NCI-H1436 treated with DMSO at 0.1 percent for 48 hours (cell line): ENCODE data around the gene TEC.
"Not testable (repeated sequence)": the region's sequence is repeated elsewhere in the genome, so short reads cannot be mapped to it uniquely, and the experiment has no call there.

ENCODE experiments used
- DNase-seq: peaks from one replicate; lab custom pipeline; 2025; lab: John Stamatoyannopoulos, UW

Gene TEC

GRCh38 chr4:48242511-48243195 is 27.0 kb downstream of the TEC start:
- DNase-seq, result no peak

GRCh38 chr4:48241731-48242130 is 27.9 kb downstream of the TEC start:
- no peak for DNase-seq

DNA sequence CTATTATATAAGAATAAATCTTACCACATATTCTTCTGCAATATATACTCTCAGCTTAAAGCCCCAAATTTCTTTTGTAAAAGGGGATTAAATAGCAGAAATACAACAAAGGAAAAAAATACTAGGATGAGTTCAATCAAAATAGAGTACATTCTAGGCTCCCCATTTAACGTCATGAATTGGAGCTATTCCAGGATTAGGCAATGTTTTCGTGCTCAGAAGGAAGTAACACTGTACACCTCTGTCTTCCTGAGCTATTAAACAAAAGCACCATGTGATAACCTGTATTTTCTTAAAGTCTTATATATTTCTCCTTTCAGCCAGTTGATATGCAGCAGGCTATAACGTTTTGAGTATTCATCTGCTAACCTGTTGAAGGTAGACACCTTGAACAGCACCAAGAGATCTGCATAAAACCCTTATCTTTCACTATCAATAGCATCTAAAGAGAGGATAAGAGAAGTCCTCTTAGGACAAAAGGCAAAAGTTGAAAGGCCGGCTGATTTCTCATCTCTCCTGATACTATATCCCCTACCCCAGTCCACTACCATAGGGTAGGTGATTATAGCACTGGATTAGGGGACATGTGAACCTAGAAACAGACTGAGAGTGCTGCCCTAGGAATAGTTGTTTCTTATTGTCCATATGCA is 31.5 kb downstream of the TEC start:
- DNase-seq, result no peak

DNA sequence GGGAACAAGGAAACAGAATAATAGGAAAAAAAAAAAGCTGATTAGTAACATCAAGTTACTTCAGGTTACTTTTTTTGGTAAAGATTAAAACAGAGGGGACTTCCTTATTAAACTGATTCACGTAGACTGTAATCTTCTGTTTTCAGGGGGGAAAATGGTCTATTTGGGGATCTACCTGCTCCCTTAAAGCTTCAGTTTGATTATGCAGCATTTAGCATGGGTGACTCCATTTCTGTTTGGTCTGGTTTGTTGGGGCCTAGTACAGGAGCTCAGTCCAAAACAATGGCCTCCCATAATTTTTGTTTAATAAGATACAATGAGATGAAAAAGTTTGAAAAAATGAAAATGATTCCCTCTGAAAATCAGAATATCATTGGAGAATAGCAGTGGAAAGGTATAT is 34.6 kb downstream of the TEC start:
- no peak for DNase-seq

DNA sequence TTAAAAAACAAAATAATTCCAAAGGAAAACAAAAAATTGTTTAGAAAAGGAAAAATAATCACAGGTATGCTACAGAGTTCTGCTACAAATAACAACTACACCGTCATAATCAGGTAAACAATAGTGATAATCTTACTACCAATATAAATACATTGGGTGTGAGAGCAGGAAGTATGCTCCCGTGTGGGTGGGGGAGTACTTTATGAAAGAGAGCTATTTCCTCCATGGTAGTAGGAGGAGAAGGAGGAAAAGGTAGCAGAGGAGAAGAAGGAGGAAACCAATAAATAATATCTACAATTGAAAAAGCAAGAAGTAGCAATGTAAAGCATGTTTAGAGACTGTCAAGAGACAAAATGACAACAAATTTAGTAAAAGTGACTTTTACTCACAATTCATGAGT is 35.1 kb downstream of the TEC start:
- DNase-seq, result no peak

- no peak for DNase-seq
These were observed 40.7 kb downstream of the TEC start for GRCh38 chr4:48228949-48229348.

GRCh38 chr4:48227662-48228061 is 42.0 kb downstream of the TEC start:
- no peak for DNase-seq

DNA sequence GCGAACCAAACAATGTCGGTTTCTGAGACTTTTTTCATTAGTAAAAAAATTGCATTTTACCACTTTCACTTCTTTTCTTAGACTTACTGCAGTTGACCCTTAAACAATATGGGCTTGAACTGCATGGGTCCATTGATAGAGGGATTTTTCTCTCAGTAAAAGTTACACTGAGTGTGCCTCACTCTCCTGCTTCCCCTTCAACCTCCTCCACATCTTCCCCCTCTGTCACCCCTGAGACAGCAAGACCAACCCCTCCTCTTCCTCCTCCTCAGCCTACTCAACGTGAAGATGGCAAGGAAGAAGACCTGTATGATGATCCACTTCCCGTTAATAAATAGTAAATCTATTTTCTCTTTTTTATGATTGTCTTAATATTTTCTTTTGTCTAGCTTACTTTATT is 43.4 kb downstream of the TEC start:
- no peak for DNase-seq

DNA sequence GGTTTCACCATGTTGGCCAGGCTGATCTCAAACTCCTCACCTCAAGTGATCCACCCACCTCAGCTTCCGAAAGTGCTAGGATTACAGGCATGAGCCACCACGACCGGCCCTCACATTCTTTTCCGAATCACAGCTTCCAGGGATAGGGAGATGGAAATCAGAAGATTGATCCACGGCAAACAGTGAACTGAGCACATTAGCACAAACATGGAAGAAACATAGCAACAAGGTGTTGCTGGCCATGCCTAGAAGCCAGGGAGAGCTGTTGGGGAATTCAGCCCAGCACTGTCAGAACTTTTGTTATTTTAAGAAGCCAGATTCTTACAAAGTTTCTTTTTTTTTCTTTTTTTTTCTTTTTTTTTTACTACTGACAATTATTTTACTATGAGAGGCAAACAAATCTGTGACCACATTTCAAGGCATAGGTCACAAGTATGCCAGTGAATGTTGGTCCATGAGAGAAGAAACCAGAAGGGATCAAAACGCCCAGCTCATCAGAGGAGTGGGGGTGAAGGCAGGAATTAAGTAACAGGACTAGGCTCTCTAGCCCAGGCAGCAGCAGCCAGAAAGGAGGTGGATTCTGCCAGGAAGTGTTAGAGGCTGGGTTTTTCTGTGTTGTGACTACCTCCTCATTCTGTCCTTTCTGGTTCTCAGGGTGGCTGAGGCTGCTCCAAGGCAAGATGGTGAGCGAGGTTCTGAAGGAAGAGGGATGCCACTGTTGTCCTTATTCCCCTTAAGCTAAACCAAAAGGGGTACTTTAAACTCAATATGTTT is 44.1 kb downstream of the TEC start:
- no peak for DNase-seq

GRCh38 chr4:48224606-48225005 is 45.0 kb downstream of the TEC start:
- DNase-seq, result no peak

- no peak for DNase-seq
These were observed 45.9 kb downstream of the TEC start for GRCh38 chr4:48223633-48224295.

DNA sequence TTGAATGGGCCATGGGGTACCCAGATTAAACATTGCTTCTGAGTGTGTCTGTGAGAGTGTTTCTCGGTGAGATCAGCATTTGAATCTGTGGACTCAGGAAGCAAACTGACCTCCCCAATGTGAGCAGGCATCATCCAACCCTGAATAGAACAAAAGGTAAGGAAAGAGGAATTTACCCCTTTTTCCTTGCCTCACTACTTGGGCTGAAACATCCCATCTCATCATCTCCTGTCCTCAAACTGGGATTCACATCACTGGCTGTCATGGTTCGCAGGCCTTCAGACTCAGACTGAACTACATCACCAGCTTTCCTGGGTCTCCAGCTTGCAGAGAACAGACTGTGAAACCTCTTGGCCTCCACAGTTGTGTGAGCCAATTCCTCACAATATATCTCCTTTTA is 47.1 kb downstream of the TEC start:
- DNase-seq, result no peak

GRCh38 chr4:48219430-48219829 is 50.2 kb downstream of the TEC start:
- not testable (repeated sequence) for DNase-seq

DNA sequence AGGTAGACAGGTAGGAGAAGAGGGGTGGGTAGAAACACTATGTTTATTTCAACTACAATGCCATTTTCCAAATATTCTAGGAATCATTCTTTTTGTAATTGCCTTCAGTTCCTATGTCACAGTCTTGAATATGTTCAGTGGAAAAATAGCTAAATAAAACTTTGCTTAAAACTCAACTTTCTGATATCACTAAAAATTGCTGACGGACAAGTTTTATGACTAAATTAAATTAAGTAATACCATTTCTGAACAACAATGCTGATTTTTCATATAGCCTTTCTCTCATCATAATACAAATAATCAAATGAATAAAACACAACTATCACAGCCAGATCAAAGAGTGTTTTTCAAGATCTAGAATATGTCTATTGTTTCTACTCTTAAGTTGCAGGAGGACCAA is 53.1 kb downstream of the TEC start:
- no peak for DNase-seq

DNA sequence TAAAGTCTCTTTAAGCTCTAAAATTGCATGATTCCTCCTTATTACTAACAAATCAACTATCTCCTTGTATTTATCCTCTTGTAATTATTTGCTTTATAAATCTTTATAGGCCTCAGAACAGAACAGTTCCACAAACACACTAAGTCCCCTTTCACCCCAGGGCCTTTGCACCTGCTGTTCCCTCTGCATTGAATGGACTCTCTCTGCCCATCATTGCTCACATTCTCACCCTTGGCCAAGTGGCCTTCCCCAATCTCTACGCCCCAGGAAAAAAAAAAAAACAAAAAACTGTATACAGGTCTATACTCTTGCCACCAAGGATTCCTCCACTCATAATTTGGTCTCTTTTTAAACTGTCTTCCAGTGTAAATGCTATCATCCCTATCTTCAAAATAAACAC is 53.7 kb downstream of the TEC start:
- DNase-seq, result no peak

DNA sequence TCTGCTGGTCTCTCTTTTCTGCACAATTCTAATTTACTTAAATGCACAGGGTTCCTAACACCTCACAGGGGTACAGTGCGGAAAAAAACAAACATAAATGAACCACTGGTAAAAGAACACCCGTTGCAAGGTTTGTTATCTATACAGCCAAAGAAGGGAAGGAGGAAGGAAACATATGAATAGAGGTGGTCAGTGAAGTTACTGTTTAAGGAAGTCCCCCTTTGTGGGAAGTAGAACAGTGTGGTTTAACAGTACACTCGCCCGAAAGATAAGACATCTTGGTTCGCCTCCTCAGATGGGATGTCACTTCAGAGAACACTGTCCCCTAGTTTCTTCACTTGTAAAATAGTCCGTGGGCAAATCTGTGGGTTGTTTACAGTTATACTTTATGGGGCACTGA is 57.5 kb downstream of the TEC start:
- DNase-seq, result no peak

GRCh38 chr4:48210966-48211328 is 58.7 kb downstream of the TEC start:
- no peak for DNase-seq

GRCh38 chr4:48205626-48206025 is 64.0 kb downstream of the TEC start:
- DNase-seq, result no peak

DNA sequence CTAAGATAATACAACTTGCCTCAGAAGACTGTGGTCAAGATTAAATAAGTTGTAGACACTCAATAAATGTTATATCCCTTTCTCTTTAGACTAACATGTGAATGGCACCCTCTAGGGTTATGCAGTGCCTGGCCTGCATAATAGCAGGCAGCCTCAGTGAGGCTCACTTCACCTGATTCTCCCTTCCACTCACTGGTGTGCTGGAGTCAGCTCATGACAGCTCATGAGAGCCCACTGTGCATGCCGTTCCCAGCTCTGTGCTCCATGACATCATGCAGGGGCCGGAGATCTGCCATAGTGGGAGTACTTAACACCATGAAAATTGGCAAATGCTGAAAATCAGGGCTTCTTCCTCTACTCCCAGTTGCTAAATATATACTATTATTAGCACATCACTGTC is 64.5 kb downstream of the TEC start:
- no peak for DNase-seq

DNA sequence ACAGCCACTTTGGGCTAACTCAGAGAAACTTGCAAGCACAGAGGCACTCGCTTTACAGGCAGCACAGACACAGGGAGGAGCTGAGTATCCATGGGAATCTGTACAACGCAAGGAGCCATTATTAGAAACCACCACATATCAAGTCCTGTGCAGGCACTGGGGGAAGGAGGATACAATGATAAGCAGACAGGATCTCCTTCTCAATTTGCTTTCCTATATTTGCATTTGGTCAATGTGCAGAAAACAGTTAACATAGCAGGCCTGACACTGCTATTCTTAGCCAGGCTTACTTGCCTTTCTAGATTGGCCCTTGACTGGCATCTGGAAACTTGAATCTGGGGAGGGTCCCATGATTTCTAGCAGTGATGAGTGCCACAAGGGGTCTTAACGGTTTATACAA is 65.8 kb downstream of the TEC start:
- DNase-seq, result no peak

DNA sequence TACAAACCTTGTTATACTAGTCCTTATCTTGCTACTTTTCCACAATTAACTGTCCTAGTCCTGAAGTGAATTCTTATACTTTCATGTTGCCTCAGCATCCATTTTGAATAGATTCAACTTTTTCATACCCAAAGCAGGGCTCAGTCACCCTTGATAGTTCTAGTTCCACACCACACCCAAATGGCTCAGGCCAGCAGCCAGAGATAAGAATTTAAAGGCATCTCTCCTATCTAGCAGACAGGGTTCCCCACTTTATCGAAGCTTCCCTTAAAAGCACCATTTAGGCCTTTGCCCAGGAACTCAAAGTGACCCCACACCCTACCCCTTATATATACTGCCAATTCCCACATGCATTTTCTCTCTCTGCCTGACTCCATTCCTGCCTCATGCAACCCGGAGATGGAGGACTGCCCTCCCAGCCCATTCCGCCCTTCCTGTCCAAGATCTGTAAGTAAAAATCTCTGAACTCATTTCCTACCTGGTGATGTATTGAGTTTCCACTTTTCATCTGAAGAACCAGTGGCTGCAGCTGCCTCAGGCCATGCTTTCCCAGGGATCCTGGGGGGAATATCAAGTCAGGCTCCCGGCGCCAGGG is 71.9 kb downstream of the TEC start:
- no peak for DNase-seq

- no peak for DNase-seq
These were observed 72.7 kb downstream of the TEC start for GRCh38 chr4:48196758-48197504.
